ENCODE measurements around the gene ABTB1.

Gene ABTB1

GRCh38 chr3:127672429-127673190 is at the start of gene ABTB1:
ABTB1 (plus strand) TSS chr3:127672952; CDS start chr3:127673026, 74 bp downstream.
- peak; percentile 59 to 83 for DNase-seq (ENCODE audit: low read depth in 2 of 2)

- no peak for DNase-seq (ENCODE audit: low read depth in 2 of 2)
Measured at GRCh38 chr3:127624063-127624462, 48.7 kb upstream of the ABTB1 start.

- no peak for DNase-seq (ENCODE audit: low read depth in 2 of 2)
Measured at GRCh38 chr3:127625821-127626220, 46.9 kb upstream of the ABTB1 start.

- no peak for DNase-seq (ENCODE audit: low read depth in 2 of 2)
Measured at GRCh38 chr3:127628426-127628787, 44.3 kb upstream of the ABTB1 start.

GRCh38 chr3:127628788-127629466 is 43.8 kb upstream of the ABTB1 start, which contains the start of gene PODXL2:
PODXL2 (plus strand) TSS chr3:127629185; CDS start chr3:127629220, 35 bp downstream.
- peak in 1 of 2 donors; percentile 43 for DNase-seq (ENCODE audit: low read depth in 2 of 2)

- DNase-seq (ENCODE audit: low read depth in 2 of 2) = peak; percentile 56 to 71
Measured at GRCh38 chr3:127629467-127630403, 43.0 kb upstream of the ABTB1 start.

GRCh38 chr3:127630811-127631714 is 41.7 kb upstream of the ABTB1 start:
- DNase-seq (ENCODE audit: low read depth in 2 of 2) = no peak

GRCh38 chr3:127632035-127632820 is 40.5 kb upstream of the ABTB1 start:
- DNase-seq (ENCODE audit: low read depth in 2 of 2) = no peak

GRCh38 chr3:127634653-127635052 is 38.1 kb upstream of the ABTB1 start:
- DNase-seq (ENCODE audit: low read depth in 2 of 2) = no peak

- DNase-seq (ENCODE audit: low read depth in 2 of 2) = no peak
Measured at GRCh38 chr3:127637546-127637945, 35.2 kb upstream of the ABTB1 start.

GRCh38 chr3:127637971-127638370 is 34.8 kb upstream of the ABTB1 start:
- DNase-seq (ENCODE audit: low read depth in 2 of 2) = no peak

- no peak for DNase-seq (ENCODE audit: low read depth in 2 of 2)
Measured at GRCh38 chr3:127639173-127640041, 33.3 kb upstream of the ABTB1 start.

- DNase-seq (ENCODE audit: low read depth in 2 of 2) = no peak
Measured at GRCh38 chr3:127640042-127640355, 32.8 kb upstream of the ABTB1 start.

GRCh38 chr3:127644641-127645370 is 27.9 kb upstream of the ABTB1 start:
- DNase-seq (ENCODE audit: low read depth in 2 of 2) = no peak

- DNase-seq (ENCODE audit: low read depth in 2 of 2) = no peak
Measured at GRCh38 chr3:127645371-127646015, 27.3 kb upstream of the ABTB1 start.

- no peak for DNase-seq (ENCODE audit: low read depth in 2 of 2)
Measured at GRCh38 chr3:127646501-127647046, 26.2 kb upstream of the ABTB1 start.

- DNase-seq (ENCODE audit: low read depth in 2 of 2) = no peak
Measured at GRCh38 chr3:127647166-127647844, 25.4 kb upstream of the ABTB1 start.
